Tibial nerve (tissue), 4 donors: Measurements from ENCODE around the gene NEAT1.

Experiments
- EP300 ChIP-seq, 2 donors: sonication (generic); formaldehyde crosslinking; IDR thresholded peaks; one replicate each; pipeline ENCODE4 v1.6.1; 2017; ENCODE audit warnings: antibody characterized with exemption in 2 of 2, mild to moderate bottlenecking in 1 of 2
- POLR2A ChIP-seq, 2 donors: fragments of 450-650 bp; IDR thresholded peaks; one replicate each; pipeline ENCODE4 v1.6.1; 2017; ENCODE audit warnings: antibody characterized with exemption in 2 of 2, mild to moderate bottlenecking in 2 of 2, moderate library complexity in 2 of 2
- TF ChIP-seq, protein P1 (sequence below), 5 experiments: fragments of 200-600 bp in 3 of 5; fragments of 450-650 bp in 2 of 5; sonication (generic) in 3 of 5; IDR thresholded peaks; one replicate each; pipeline ENCODE4 v1.5.1; 2016 to 2019; ENCODE audit warnings: antibody characterized with exemption in 5 of 5, mild to moderate bottlenecking in 3 of 5, moderate library complexity in 2 of 5

DNA sequence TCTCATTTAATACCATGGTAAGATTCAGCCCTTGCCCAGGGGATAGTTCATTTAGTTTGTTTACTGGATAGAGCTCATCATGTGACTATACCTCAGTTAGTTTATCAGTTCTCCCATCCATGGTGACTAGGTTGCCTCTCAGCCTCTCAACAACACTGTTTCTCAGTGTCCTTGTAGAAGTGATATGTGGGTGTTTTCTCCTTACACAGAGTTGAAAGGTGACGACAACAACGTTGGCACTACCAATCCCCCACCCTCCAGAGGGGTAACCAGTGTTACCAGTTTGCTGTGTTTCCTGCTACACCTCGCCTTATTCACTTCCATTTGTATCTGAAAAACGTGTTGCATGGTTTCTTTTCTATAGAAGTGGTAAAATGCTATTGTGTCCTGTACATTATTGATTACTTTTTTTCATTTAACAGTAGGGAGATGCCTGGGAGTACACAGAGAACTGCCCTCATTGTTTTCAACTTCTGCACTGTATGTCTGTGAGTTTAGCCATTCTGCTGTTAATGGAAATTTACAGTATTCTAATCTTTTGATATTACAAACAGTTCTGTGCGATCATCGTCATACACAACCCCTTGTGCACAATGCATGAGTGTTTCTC lies 11.6 kb downstream of the NEAT1 start:
- TF ChIP-seq, protein P1, sequence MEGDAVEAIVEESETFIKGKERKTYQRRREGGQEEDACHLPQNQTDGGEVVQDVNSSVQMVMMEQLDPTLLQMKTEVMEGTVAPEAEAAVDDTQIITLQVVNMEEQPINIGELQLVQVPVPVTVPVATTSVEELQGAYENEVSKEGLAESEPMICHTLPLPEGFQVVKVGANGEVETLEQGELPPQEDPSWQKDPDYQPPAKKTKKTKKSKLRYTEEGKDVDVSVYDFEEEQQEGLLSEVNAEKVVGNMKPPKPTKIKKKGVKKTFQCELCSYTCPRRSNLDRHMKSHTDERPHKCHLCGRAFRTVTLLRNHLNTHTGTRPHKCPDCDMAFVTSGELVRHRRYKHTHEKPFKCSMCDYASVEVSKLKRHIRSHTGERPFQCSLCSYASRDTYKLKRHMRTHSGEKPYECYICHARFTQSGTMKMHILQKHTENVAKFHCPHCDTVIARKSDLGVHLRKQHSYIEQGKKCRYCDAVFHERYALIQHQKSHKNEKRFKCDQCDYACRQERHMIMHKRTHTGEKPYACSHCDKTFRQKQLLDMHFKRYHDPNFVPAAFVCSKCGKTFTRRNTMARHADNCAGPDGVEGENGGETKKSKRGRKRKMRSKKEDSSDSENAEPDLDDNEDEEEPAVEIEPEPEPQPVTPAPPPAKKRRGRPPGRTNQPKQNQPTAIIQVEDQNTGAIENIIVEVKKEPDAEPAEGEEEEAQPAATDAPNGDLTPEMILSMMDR (IDR thresholded peaks at IDR 0.05) = no peak
- TF ChIP-seq POLR2A (IDR thresholded peaks at IDR 0.05) (no peak), EP300 (IDR thresholded peaks at IDR 0.05) (peak in 1 of 2 donors; percentile 68)
